GM12878 (cell line): Measurements from ENCODE around the gene RHPN2. TPM values are rescaled to one million over a fixed set of nuclear protein-coding genes. Genes with fewer than 3 reads are reported as not detected.

ENCODE experiments used
- ATAC-seq: fragments of 200-7000 bp; cut with Tn5 transposase; 3 replicates; pipeline ENCODE4 v1.9.1; 2020; ENCODE audit warnings: mild to moderate bottlenecking, moderate library complexity
- BruUV-seq: library from RNA; stranded (reverse); fragments of 400-500 nt; replicated peaks from 2 replicates; lab custom pipeline; 2021; lab: Mats Ljungman, UMichigan
- CTCF ChIA-PET: fragments of 300-600 bp; sonication (Branson Sonifier 250); formaldehyde crosslinking; extraction: SDS; loops from one replicate; lab custom pipeline; 2021; ENCODE audit warnings: inconsistent platforms; lab: Yijun Ruan, JAX
- POLR2A ChIA-PET: fragments of 350-600 bp; formaldehyde crosslinking; extraction: SDS; loops from one replicate; lab custom pipeline; 2021; ENCODE audit warnings: inconsistent platforms; lab: Charles Lee
- RAD21 ChIA-PET: fragments of 300-600 bp; sonication (Branson Sonifier 250); formaldehyde crosslinking; loops from one replicate; lab custom pipeline; 2023; ENCODE audit warnings: antibody characterized with exemption; ENCODE audit not compliant: unreplicated experiment; lab: Charles Lee
- SMC1A ChIA-PET: fragments of 300-600 bp; sonication (Branson Sonifier 250); formaldehyde crosslinking; loops from one replicate; lab custom pipeline; 2023; ENCODE audit not compliant: unreplicated experiment, uncharacterized antibody; lab: Charles Lee
- DNase-seq: peaks from one replicate; pipeline ENCODE4 v3.0.0-alpha.2; 2011; ENCODE audit warnings: low read depth, low spot score
- FAIRE-seq: peaks from 3 replicates; lab custom pipeline; 2011; peaks lifted over from hg19 to GRCh38; lab: Jason Lieb, UNC
- H2AFZ ChIP-seq: 2 replicates; pipeline ENCODE4 v1.6.0; 2011; ENCODE audit warnings: low read depth, low read length, control low read depth; ENCODE audit not compliant: control insufficient read depth
- H3K27ac ChIP-seq: 2 replicates; pipeline ENCODE4 v1.5.1; 2011; ENCODE audit warnings: control low read depth; ENCODE audit not compliant: control insufficient read depth, insufficient read depth
- H3K27me3 ChIP-seq, 2 experiments: replicated peaks in 1 of 2; 2 replicates each; pipeline versions ENCODE4 v1.6.0 to v1.6.1; 2011; ENCODE audit warnings: low read length in 1 of 2; ENCODE audit not compliant: control insufficient read depth in 2 of 2, insufficient read depth in 2 of 2
- H3K36me3 ChIP-seq, 2 experiments: 2 replicates each; pipeline ENCODE4 v1.5.1; 2011; ENCODE audit warnings: low read length in 1 of 2; ENCODE audit not compliant: control insufficient read depth in 2 of 2, insufficient read depth in 2 of 2
- H3K4me1 ChIP-seq: 2 replicates; pipeline ENCODE4 v1.6.1; 2011; ENCODE audit warnings: mild to moderate bottlenecking, low read length, moderate library complexity, mixed read lengths; ENCODE audit not compliant: control insufficient read depth, insufficient read depth
- H3K4me2 ChIP-seq: 2 replicates; pipeline ENCODE4 v1.6.0; 2011; ENCODE audit warnings: control low read depth; ENCODE audit not compliant: control insufficient read depth, insufficient read depth
- H3K4me3 ChIP-seq: fragments of 200-600 bp; sonication (generic); 2 replicates; pipeline ENCODE4 v1.5.1; 2016
- H3K79me2 ChIP-seq: 2 replicates; pipeline ENCODE4 v1.6.0; 2011; ENCODE audit warnings: low read length; ENCODE audit not compliant: control insufficient read depth, insufficient read depth
- H3K9ac ChIP-seq: 2 replicates; pipeline ENCODE4 v1.8.0; 2011; ENCODE audit warnings: low read length, control low read depth, mixed read lengths; ENCODE audit not compliant: control insufficient read depth, insufficient read depth
- H3K9me3 ChIP-seq: replicated peaks from 3 replicates; pipeline ENCODE4 v1.5.1; 2011; ENCODE audit warnings: mild to moderate bottlenecking, low read length; ENCODE audit not compliant: control insufficient read depth, insufficient read depth
- H4K20me1 ChIP-seq: 2 replicates; pipeline ENCODE4 v1.6.0; 2011; ENCODE audit not compliant: control insufficient read depth, insufficient read depth
- BCL11A ChIP-seq: IDR thresholded peaks from 2 replicates; pipeline ENCODE4 v1.6.1; 2011; ENCODE audit warnings: low read depth, low read length
- BCL3 ChIP-seq: IDR thresholded peaks from 2 replicates; pipeline ENCODE4 v1.6.1; 2011; ENCODE audit warnings: borderline replicate concordance, low read depth, mild to moderate bottlenecking, moderate library complexity, low read length; ENCODE audit not compliant: insufficient read depth, poor library complexity, severe bottlenecking
- CEBPZ ChIP-seq: fragments of 150-350 bp; IDR thresholded peaks from 2 replicates; pipeline ENCODE4 v1.6.1; 2016; ENCODE audit warnings: low read depth, low read length
- CTCF ChIP-seq, 3 experiments: IDR thresholded peaks in 2 of 3; conservative IDR thresholded peaks in 1 of 3; 2 replicates each; pipeline ENCODE4 v1.5.1; 2011; ENCODE audit warnings: low read depth in 3 of 3, low read length in 3 of 3, mild to moderate bottlenecking in 3 of 3, control low read depth in 2 of 3, moderate library complexity in 2 of 3, inconsistent platforms in 1 of 3, mixed read lengths in 1 of 3; ENCODE audit not compliant: control insufficient read depth in 2 of 3, insufficient read depth in 1 of 3; ENCODE audit errors: extremely low read depth in 1 of 3
- DPF2 ChIP-seq: fragments of 450-650 bp; IDR thresholded peaks from 2 replicates; pipeline ENCODE4 v1.6.1; 2017; ENCODE audit warnings: mild to moderate bottlenecking
- GABPA ChIP-seq: IDR thresholded peaks from 2 replicates; pipeline ENCODE4 v1.6.1; 2014; ENCODE audit warnings: antibody characterized with exemption, low read depth, mild to moderate bottlenecking, inconsistent platforms
- HCFC1 ChIP-seq: fragments of 150-350 bp; IDR thresholded peaks from 2 replicates; pipeline ENCODE4 v1.6.1; 2014; ENCODE audit warnings: low read length
- IRF3 ChIP-seq: fragments of 450-650 bp; IDR thresholded peaks from 2 replicates; pipeline ENCODE4 v1.6.1; 2014; ENCODE audit warnings: mild to moderate bottlenecking
- KDM1A ChIP-seq: fragments of 200-600 bp; sonication (generic); IDR thresholded peaks from 2 replicates; pipeline ENCODE4 v1.6.1; 2016; ENCODE audit warnings: borderline replicate concordance
- MEF2A ChIP-seq: IDR thresholded peaks from 2 replicates; pipeline ENCODE4 v1.6.1; 2011; ENCODE audit warnings: low read depth, mild to moderate bottlenecking, low read length, moderate library complexity; ENCODE audit not compliant: insufficient read depth
- PAX8 ChIP-seq: fragments of 450-650 bp; IDR thresholded peaks from 2 replicates; pipeline ENCODE4 v1.6.1; 2017; ENCODE audit warnings: mild to moderate bottlenecking, moderate library complexity
- RBBP5 ChIP-seq: fragments of 200-600 bp; sonication (generic); conservative IDR thresholded peaks from 2 replicates; pipeline ENCODE4 v1.6.1; 2016
- SMARCA5 ChIP-seq: fragments of 450-650 bp; IDR thresholded peaks from 2 replicates; pipeline ENCODE4 v1.6.1; 2017; ENCODE audit warnings: mild to moderate bottlenecking
- TCF7 ChIP-seq: IDR thresholded peaks from 2 replicates; pipeline ENCODE4 v1.6.1; 2014; ENCODE audit warnings: antibody characterized with exemption, borderline replicate concordance
- USF2 ChIP-seq: IDR thresholded peaks from 2 replicates; pipeline ENCODE4 v1.6.1; 2011; ENCODE audit warnings: low read depth, low read length, improper control_type of control experiment, borderline replicate concordance
- ZNF384 ChIP-seq: IDR thresholded peaks from 2 replicates; pipeline ENCODE4 v1.6.1; 2012; ENCODE audit warnings: low read depth, mild to moderate bottlenecking, low read length, improper control_type of control experiment, borderline replicate concordance
- WGBS: methylation state at CpG from one replicate; pipeline ENCODE4 v1.1.6; 2016; ENCODE audit warnings: low lambda C conversion rate; ENCODE audit not compliant: insufficient replicate concordance, insufficient coverage; ENCODE audit errors: missing lambda C conversion rate; 5-methylcytosine and 5-hydroxymethylcytosine counted together
- in situ Hi-C: fragments of 300-500 bp; cut with MboI; formaldehyde crosslinking; loops from 9 replicates; pipeline ENCODE4 v1.14.3; 2018; ENCODE audit warnings: mixed read lengths
- intact Hi-C: fragments of 100-400 bp; cut with micrococcal nuclease; formaldehyde crosslinking; loops from one replicate; pipeline ENCODE4 v1.14.2; 2022; ENCODE audit not compliant: unreplicated experiment
- polyA plus RNA-seq, 11 experiments: library from polyadenylated mRNA; depleted of rRNA in 4 of 11; unstranded in 6 of 11; stranded (reverse) in 5 of 11; fragments of >200 nt; fragmentation: Nextera tagmentation in 4 of 11; fragmentation: Illumina TruSeq in 1 of 11; extraction: Ambion mirVana in 4 of 11; extraction: Trizol in 1 of 11; gene quantifications; 1 replicate in 1 of 11; 2 replicates in 10 of 11; pipeline versions ENCODE4 v1.2.1 to v1.2.3, GENCODE V29; 2011 to 2016; ENCODE audit warnings: inconsistent platforms in 2 of 11, missing spikeins in 2 of 11, low read depth in 1 of 11
- total RNA-seq, 4 experiments: library from RNA; depleted of rRNA in 3 of 4; stranded (reverse); fragments of >200 nt in 3 of 4; fragmentation: Illumina TruSeq in 1 of 4; extraction: Trizol in 1 of 4; gene quantifications; 2 replicates each; pipeline versions ENCODE4 v1.2.1 to v1.2.3, GENCODE V29; 2013 to 2021

The RHPN2 gene
- total and polyA plus RNA-seq, 10 of the 15 experiments (the other 5 are each of a cell fraction or from before 2014, with no cell fraction given), result 0.71 to 7.4 (median 3.7) TPM

GRCh38 chr19:33000910-33001309 is 63.8 kb downstream of the RHPN2 start:
- SMC1A ChIA-PET, result no interaction called here
- POLR2A ChIA-PET, result no interaction called here
- no peak overlapping the region for H2AFZ ChIP-seq
- no peak overlapping the region for H3K27ac ChIP-seq
- H3K79me2 ChIP-seq, result no peaks in the 10 kb centered on the region
- in situ Hi-C loops (no loop called here), intact Hi-C loops (no loop called here)
- DNase-seq (no peak), FAIRE-seq (no peak), ATAC-seq (no peak)
- H3K27me3 ChIP-seq, result no peaks in the 10 kb centered on the region
- H3K9ac ChIP-seq, result no peak overlapping the region
- H4K20me1 ChIP-seq, result no peaks in the 10 kb centered on the region
- RAD21 ChIA-PET, result no interaction called here
- H3K9me3 ChIP-seq, result no peaks in the 10 kb centered on the region
- no peak overlapping the region for H3K4me3 ChIP-seq
- CTCF ChIA-PET, result no interaction called here
- TF ChIP-seq CTCF (IDR thresholded peaks at IDR 0.05 in 2 of 3, conservative IDR thresholded peaks at IDR 0.05 in 1 of 3; ENCODE audit: control insufficient read depth in 2 of 3, extremely low read depth in 1 of 3, insufficient read depth in 1 of 3, low read depth in 3 of 3, low read length in 3 of 3), result no peak
- TF ChIP-seq PAX8, result no peak
- TF ChIP-seq BCL11A, result no peak
- no peak for TF ChIP-seq CEBPZ
- no peak for TF ChIP-seq IRF3
- TF ChIP-seq BCL3, result no peak
- TF ChIP-seq DPF2, result no peak
- TF ChIP-seq KDM1A, result no peak
- no peak for TF ChIP-seq MEF2A
- TF ChIP-seq USF2, result no peak
- TF ChIP-seq HCFC1, result no peak
- no peak for TF ChIP-seq GABPA
- no peak for TF ChIP-seq TCF7
- TF ChIP-seq RBBP5, result no peak
- no peak for TF ChIP-seq ZNF384
- TF ChIP-seq SMARCA5, result no peak
- BruUV-seq, result no TSS peak
- no peak overlapping the region for H3K4me2 ChIP-seq
- no peaks in the 10 kb centered on the region; a peak in 2 of 4 replicates for H3K36me3 ChIP-seq
- 84% methylated on average over 4 of the region's 4 CpGs for WGBS
- H3K4me1 ChIP-seq, result no peaks in the 10 kb centered on the region
